Esophagus mucosa (tissue), 1 donor: ENCODE results near the gene LRRC53. TPM values are rescaled to one million over a fixed set of nuclear protein-coding genes. Genes with fewer than 3 reads are reported as not detected.

Source experiments
- ATAC-seq: fragments of 200-7000 bp; cut with Tn5 transposase; one replicate; pipeline ENCODE4 v1.9.1; 2020
- total RNA-seq: library from RNA; stranded (reverse); gene quantifications from one replicate; pipeline ENCODE4 v1.2.4, GENCODE V29; 2023
- donor health status: DM: yes; HTN: yes; CAD: no.

LRRC53 gene
- total RNA-seq, 1 donor from 2014 or later: not detected

- ATAC-seq: no peak
These were observed 10.0 kb downstream of the LRRC53 start for GRCh38 chr1:74502432-74502831.

GRCh38 chr1:74498901-74499300, 13.5 kb downstream of the LRRC53 start:
- no peak for ATAC-seq

GRCh38 chr1:74496669-74497068, 15.7 kb downstream of the LRRC53 start:
- no peak for ATAC-seq

GRCh38 chr1:74486036-74486435, 26.4 kb downstream of the LRRC53 start:
- ATAC-seq: no peak

GRCh38 chr1:74485622-74486021, 26.8 kb downstream of the LRRC53 start:
- no peak for ATAC-seq

GRCh38 chr1:74481607-74482006, 30.8 kb downstream of the LRRC53 start:
- no peak for ATAC-seq

- no peak for ATAC-seq
These were observed 32.3 kb downstream of the LRRC53 start for GRCh38 chr1:74480068-74480467.

- no peak for ATAC-seq
These were observed 33.4 kb downstream of the LRRC53 start for GRCh38 chr1:74478979-74479378.

- ATAC-seq: no peak
These were observed 37.8 kb downstream of the LRRC53 start for GRCh38 chr1:74474585-74474984.

- no peak for ATAC-seq
These were observed 40.9 kb downstream of the LRRC53 start for GRCh38 chr1:74471470-74471869.

- no peak for ATAC-seq
These were observed 41.5 kb downstream of the LRRC53 start for GRCh38 chr1:74470936-74471335.

- ATAC-seq: no peak
These were observed 42.2 kb downstream of the LRRC53 start for GRCh38 chr1:74470251-74470650.

- ATAC-seq: no peak
These were observed 43.3 kb downstream of the LRRC53 start for GRCh38 chr1:74468982-74469603.

- ATAC-seq: no peak
These were observed 44.5 kb downstream of the LRRC53 start for GRCh38 chr1:74467786-74468377.

GRCh38 chr1:74465193-74465681, 47.2 kb downstream of the LRRC53 start:
- ATAC-seq: no peak

- no peak for ATAC-seq
These were observed 48.4 kb downstream of the LRRC53 start for GRCh38 chr1:74464037-74464436.

GRCh38 chr1:74463333-74463988, 49.0 kb downstream of the LRRC53 start:
- no peak for ATAC-seq

- ATAC-seq: no peak
These were observed 55.2 kb downstream of the LRRC53 start for GRCh38 chr1:74457253-74457652.

GRCh38 chr1:74455390-74455789, 57.0 kb downstream of the LRRC53 start:
- ATAC-seq: no peak

- no peak for ATAC-seq
These were observed 59.1 kb downstream of the LRRC53 start for GRCh38 chr1:74453277-74453676.

- no peak for ATAC-seq
These were observed 60.4 kb downstream of the LRRC53 start for GRCh38 chr1:74452035-74452434.

GRCh38 chr1:74437035-74437434, 75.4 kb downstream of the LRRC53 start:
- no peak for ATAC-seq

GRCh38 chr1:74436078-74436477, 76.3 kb downstream of the LRRC53 start:
- ATAC-seq: no peak

GRCh38 chr1:74434321-74434720, 78.1 kb downstream of the LRRC53 start:
- no peak for ATAC-seq
